ENCODE data around the gene DICER1.
"Not testable (repeated sequence)": the region's sequence is repeated elsewhere in the genome, so short reads cannot be mapped to it uniquely, and the experiment has no call there.

DICER1 gene

GRCh38 chr14:95185033-95185766, 27.9 kb upstream of the DICER1 start:
- DNase-seq, result no peak

- no peak for DNase-seq
Measured at GRCh38 chr14:95184413-95184790, 27.1 kb upstream of the DICER1 start.

GRCh38 chr14:95183532-95184412, 26.4 kb upstream of the DICER1 start:
- DNase-seq, result no peak

- no peak for DNase-seq
Measured at GRCh38 chr14:95183082-95183481, 25.8 kb upstream of the DICER1 start.

- no peak for DNase-seq
Measured at GRCh38 chr14:95182379-95182778, 25.1 kb upstream of the DICER1 start.

GRCh38 chr14:95180966-95181741, 23.8 kb upstream of the DICER1 start:
- no peak for DNase-seq

- not testable (repeated sequence) for DNase-seq
Measured at GRCh38 chr14:95175670-95176069, 18.3 kb upstream of the DICER1 start.

GRCh38 chr14:95174184-95174792, 17.0 kb upstream of the DICER1 start:
- no peak for DNase-seq

- no peak for DNase-seq
Measured at GRCh38 chr14:95173518-95173917, 16.2 kb upstream of the DICER1 start.

GRCh38 chr14:95167177-95167576, 9.8 kb upstream of the DICER1 start:
- no peak for DNase-seq

GRCh38 chr14:95165517-95165916, 8.2 kb upstream of the DICER1 start:
- no peak for DNase-seq

GRCh38 chr14:95164506-95164905, 7.2 kb upstream of the DICER1 start:
- no peak for DNase-seq

- DNase-seq, result no peak
Measured at GRCh38 chr14:95163666-95164065, 6.3 kb upstream of the DICER1 start.

GRCh38 chr14:95163132-95163531, 5.8 kb upstream of the DICER1 start:
- no peak for DNase-seq

GRCh38 chr14:95162641-95163040, 5.3 kb upstream of the DICER1 start:
- no peak for DNase-seq

GRCh38 chr14:95157048-95157326, 342 bp downstream of the DICER1 start:
- no peak for DNase-seq

GRCh38 chr14:95156161-95157047, 925 bp downstream of the DICER1 start:
- peak; percentile 12 for DNase-seq

- no peak for DNase-seq
Measured at GRCh38 chr14:95155045-95155444, 2.3 kb downstream of the DICER1 start.

- no peak for DNase-seq
Measured at GRCh38 chr14:95153866-95154265, 3.5 kb downstream of the DICER1 start.

GRCh38 chr14:95151561-95151960, 5.8 kb downstream of the DICER1 start:
- DNase-seq, result no peak

- DNase-seq, result no peak
Measured at GRCh38 chr14:95150910-95151309, 6.4 kb downstream of the DICER1 start.

- no peak for DNase-seq
Measured at GRCh38 chr14:95149441-95149840, 7.9 kb downstream of the DICER1 start.
